Ovary (tissue), 3 donors: Measurements from ENCODE around the gene SF3B1.

Experiments
- CTCF ChIP-seq, 3 donors: fragments of 450-650 bp in 2 of 3; fragments of 200-600 bp in 1 of 3; IDR thresholded peaks; one replicate each; pipeline versions ENCODE4 v1.5.1 to v1.8.0; 2016 to 2022; ENCODE audit warnings: antibody characterized with exemption in 3 of 3, mild to moderate bottlenecking in 1 of 3
- EP300 ChIP-seq: sonication (generic); formaldehyde crosslinking; IDR thresholded peaks from one replicate; pipeline ENCODE4 v1.6.1; 2017; ENCODE audit warnings: antibody characterized with exemption
- POLR2A ChIP-seq: fragments of 450-650 bp; IDR thresholded peaks from one replicate; pipeline ENCODE4 v1.6.1; 2017; ENCODE audit warnings: antibody characterized with exemption, mild to moderate bottlenecking, moderate library complexity
- donor health status: DM: no; HTN: no; CAD: no.

- TF ChIP-seq POLR2A (no peak), CTCF (IDR thresholded peaks at IDR 0.05) (no peak), EP300 (no peak)
These were observed 47.6 kb downstream of the SF3B1 start for GRCh38 chr2:197387179-197387578.
